NCI-H1930 (cell line): Measurements from ENCODE around the gene ARHGEF12.

Experiments used
- DNase-seq, 2 experiments: peaks; one replicate each; lab custom pipeline; 2025; lab: John Stamatoyannopoulos, UW

ARHGEF12 gene

DNA sequence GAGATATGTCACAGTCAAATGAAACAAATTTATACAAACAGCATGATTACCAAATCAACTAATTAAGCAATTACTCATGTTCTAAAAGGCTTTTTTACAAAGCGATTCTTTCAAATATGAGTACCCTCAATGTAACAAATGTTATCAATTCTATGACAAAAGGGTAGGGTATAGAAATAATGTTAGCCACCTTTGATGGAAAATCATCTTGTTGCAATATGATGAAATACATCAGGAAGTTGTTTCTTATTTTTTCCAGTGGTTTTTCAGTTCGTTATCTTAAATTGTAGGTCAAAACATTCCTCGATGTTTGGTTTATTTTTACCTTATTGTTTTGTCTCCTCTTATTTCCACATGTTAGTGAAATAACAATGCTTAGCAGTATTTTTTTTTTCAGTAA lies 6.5 kb downstream of the ARHGEF12 start:
- DNase-seq: no peak

DNA sequence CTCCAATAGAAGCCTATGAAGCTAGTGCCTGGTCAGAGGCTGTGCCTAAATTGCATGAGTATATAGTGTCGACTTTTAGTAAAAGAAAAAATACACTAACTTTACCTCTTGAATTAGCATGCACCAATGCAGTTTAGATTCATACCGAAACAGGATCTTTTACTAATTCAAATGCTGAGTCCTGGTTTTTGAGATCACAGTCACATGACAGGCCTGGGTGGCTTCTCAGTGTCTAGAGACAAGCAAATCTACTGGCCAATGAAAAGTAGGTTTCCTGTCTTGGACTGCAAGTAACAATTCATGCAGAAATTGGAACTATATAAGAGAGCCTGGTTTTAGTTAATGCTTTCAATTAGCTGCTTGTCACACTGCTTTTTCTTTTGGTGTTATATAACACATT lies 7.2 kb downstream of the ARHGEF12 start:
- DNase-seq: no peak

DNA sequence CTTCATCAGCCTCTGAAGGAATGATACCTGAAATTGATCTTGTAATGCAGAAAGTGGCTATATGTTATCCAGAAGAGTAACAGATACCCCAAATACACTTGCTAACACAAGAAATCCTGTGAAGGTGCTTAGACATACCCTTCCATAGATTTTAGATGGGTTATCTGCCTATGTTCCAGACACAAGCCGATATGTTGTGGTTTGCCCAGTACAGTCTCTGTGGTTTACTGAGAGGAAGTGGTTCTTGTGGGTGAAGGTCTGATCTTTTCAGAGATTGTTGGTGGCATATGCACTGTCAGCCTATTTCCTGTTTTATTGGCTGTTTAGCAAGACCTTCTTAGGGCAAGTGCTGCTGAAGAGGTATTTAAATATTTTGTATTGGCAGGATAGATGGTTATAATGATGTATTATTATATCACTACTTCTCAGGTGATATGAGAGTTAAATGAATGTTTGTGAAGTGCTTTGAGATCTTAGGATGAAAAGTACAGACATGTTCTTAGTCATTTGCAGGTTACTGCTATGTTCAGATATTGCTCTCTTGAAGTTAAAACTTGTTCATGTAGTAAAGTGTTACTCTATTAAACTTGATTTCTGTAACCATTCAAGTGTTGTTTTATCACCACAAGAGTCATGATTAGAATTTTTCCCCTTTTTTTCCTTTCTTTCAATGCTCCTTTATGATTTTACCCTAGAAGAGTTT lies 8.2 kb downstream of the ARHGEF12 start:
- no peak for DNase-seq

DNA sequence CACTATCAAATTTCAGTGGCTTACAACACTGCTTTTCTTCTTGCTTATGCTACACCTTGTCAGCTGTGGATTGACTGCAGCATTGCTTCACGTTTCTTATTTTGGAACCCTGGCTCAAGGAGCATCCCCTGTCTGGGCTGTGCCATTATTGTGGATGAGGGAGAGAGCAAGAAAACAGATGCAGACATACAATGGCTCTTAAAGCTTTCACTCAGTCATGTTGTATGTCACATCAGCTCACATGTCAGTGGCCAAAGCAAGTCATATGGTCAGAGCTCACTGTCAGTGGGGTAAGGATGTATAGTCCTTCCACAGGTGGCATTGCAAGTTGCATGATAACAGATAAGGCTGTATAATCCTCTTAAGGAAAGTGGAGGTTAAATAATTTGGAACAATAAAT lies 10.0 kb downstream of the ARHGEF12 start:
- DNase-seq: no peak

DNA sequence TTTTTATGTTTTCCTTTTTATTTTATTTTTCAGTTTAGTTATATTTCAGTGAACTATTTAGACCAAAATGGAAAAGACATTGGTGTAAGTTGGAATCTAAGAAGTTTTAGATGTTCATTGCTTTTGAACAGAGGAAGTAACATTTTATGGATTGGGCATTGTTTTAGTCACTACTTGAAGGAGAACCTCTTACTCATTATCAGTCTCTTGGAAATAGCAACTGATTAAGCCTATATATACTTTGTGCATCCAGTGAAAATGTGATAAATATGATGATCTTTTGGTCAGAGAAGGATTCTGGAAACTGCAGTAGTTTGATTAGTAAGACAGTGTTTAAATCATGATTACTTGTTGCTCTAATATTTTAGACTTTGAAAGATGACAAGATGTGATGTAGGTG lies 14.4 kb downstream of the ARHGEF12 start:
- no peak for DNase-seq

DNA sequence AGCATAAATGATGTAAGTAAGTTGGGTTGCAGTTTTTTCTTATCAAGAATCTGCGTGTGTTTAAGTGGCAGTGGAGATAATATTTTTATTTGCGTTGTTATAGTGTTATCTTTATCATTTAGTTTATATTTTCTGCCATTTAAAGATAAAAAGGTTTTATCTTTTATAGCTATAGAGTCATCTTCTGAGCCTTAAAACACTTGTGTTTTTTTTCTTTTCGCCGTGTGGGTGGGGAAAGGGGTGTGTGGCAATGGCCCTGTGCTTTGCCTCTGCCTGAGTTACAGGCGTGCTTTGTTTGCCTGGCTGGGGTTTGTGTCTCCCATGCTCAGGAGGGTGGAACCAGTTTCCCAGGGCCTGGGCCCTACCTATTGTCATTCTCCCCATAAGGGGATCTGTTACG lies 16.2 kb downstream of the ARHGEF12 start:
- no peak for DNase-seq

DNA sequence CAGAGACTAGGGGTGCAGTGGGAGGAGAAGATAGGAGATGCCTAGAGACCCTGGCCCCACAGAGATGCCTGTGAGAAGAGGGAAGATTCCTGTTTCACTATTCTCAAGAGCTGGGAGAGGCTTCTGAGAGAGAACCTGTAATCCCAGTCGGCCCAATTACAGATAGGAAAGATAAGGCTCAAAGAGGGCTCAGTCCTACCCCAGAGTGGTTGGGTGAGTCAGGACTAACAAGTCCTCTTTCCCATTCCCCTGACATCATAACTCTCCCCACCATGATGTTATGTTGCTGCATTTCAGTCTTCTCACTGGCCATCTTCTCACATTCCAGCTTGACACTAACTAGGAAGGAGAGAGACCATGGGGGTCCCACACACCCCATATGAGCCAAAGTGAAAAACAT lies 17.9 kb downstream of the ARHGEF12 start:
- DNase-seq: no peak

DNA sequence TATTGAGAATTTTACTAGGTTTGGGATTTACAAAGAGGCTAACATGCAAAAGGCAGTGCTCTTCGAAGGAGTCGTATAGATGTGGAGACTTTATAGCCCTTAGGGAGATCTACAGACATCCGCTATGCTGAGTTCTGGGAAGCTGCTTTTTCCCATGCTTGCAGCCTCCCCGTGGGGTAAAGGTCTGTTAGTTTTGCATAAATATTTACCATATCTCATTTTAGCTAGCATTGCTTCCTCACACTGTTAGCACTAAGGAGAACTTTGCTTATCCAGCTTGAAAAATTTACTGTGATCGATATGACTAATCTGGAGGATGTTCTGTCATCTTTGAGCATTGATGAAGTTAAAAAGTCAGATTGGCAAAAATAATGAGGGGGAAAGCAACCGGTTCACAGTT lies 18.6 kb downstream of the ARHGEF12 start:
- no peak for DNase-seq

DNA sequence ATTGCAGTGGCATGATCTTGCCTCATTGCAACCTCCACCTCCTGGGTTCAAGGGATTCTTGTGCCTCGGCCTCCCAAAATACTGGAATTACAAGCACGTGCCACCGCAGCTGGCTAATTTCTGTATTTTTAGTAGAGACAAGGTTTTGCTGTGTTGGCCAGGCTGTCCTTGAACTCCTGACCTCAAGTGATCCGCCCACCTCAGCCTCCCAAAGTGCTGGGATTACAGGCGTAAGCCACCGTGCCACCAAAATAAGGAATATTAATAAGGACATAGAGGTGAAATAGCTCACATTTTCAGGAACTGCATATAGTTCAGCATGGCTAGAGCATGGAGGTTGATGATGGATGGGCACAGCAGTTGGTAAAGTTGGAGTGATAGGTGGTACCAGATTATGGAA lies 21.4 kb downstream of the ARHGEF12 start:
- DNase-seq: no peak

DNA sequence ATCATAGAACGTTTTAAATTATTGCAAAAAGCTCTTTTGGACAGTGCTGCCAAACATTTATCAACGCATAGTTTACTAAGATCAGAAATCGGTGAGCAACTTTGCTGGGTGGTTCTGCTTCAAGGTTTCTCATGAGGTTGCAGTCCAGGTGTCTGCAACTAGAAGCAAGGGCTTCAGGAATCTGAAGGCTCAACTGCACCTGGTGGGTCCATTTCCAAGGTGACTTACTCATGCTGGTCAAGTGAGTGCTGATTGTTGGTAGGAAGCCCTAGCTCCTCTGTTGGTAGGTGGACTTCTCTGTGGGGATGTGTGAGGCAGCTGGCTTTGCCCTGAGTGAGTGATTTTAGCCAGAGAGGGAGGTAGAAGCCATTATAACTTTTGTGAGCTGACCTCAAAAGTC lies 22.5 kb downstream of the ARHGEF12 start:
- DNase-seq: no peak

DNA sequence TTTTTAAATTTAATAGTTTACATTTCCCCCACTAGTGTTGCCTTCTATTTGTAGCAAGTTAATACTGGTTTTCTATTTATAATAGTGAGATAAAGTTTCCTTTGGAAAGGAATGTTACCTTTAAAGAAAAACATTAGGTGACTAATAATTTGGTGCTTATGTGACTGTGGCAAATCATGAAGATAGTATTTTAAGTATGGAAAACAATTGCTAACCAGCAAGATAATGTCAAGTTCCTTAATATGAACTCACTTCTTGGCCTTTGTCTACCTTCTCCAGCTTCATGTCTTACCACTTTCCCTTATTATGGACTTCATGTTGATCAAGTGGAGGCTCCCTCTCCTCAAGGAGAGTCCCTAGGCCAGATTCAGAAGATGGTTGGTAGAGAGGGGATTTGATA lies 27.2 kb downstream of the ARHGEF12 start:
- no peak for DNase-seq

DNA sequence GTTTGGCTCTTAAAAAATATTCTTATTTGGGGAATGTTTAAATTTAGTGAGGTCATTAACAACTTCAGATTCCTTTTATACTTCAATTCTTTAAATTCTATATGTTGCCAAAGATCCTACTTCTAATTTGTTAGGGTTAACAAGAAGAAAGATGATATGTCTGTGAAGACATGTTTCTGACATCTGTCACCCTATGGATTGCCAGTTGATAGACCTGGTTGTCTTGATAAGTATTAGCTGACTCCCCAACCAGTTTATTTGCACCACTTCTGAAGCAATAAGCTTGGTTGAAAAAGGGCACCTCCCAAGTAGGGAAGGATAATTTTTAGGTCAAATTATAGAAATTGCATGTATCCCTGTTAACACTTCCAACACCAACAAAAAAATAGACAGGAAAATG lies 29.3 kb downstream of the ARHGEF12 start:
- no peak for DNase-seq

DNA sequence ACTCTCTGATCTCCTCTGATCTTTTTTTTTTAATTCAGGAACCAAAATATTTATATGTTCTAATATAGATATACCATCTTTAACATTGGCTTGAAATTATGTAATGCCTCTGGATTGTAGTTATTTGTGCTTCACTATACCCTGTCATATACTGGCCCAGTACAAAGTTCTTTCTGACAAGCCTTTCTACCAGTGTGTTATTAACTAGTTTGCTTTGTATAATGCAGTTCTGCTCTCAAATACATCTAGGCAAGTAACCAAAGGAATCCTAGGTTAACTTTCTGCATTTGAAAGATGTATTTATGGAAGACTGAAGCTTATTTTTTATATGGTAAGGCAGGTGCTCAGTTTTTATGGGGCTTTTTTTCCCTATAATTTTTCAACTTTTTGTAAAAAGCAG lies 36.1 kb downstream of the ARHGEF12 start:
- no peak for DNase-seq

DNA sequence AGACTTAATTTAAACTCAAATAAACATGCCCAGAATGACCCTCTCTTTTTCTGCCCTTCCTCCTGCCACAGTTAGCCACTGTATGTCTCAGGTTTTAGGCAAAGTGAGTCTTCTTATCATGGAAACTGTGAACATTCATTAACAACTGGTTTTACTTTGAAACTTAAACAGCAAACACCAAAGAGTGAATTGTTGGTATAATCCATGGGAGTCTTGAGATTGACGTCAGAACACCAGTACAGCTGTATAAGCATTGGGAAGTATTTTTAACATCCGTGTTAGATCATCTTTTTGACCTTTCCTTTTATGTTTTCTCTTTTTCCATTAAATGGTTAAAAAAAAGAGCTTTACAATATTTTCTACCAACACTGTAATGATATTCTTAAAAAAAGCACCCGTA lies 38.9 kb downstream of the ARHGEF12 start:
- DNase-seq: no peak

DNA sequence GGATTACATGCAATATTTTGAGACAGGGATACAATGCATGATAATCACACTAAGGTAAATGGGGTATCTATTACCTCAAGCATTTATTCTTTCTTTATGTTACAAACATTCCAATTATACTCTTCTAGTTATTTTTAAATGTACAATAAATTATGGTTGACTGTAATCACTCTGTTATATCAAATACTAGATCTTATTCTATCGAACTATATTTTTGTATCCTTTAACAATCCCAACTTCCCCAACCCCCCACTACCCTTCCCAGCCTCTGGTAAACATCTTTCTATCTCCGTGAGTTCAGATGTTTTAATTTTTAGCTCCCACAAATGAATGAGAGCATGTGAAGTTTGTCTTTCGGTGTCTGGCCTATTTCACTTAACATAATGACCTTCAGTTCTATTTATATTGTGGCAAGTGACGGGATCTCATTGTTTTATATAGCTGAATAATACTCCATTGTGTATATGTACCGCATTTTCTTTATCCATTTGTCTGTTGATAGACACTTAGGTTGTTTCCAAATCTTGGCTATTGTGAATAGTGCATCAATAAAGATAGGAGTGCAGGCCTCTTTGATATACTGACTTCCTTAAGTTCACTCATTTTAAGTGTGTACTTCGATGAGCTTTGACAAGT lies 40.5 kb downstream of the ARHGEF12 start:
- no peak for DNase-seq

DNA sequence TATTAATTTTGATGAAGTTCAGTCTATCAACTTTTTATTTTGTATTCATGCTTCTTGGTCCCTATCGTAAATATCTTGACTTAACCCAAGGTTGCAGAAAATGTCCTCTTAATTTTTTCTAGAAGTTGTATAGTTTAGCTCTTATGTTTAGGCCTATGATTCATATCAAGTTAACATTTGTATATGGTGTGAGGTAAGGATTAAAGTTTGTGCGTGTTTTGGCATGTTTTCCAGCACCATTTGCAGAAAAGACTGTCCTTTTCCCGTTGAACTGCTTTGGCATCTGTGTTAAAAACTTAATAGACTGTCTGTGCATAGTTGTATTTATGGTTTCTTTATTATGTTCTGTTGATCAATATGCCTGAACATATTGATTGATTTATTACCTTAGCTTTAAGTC lies 42.3 kb downstream of the ARHGEF12 start:
- no peak for DNase-seq

DNA sequence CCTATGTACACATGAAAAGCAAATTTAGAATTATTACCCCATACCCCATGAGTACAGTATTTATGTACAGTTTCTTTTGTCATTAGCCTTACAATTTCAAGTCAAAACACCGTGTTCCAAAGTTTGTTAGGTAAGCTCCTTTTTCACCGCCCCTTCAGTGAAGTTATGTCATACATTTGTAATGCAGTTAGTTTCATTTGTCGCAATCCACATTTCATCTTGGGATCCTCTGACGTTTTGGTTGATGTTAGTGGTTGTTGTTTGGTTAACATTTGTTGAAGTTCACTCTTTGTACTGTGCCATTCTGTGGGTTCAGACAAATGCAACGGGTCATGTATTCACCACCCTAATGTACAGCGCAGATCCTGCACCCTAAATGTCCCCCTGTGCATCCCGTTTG lies 45.2 kb downstream of the ARHGEF12 start:
- DNase-seq: no peak

DNA sequence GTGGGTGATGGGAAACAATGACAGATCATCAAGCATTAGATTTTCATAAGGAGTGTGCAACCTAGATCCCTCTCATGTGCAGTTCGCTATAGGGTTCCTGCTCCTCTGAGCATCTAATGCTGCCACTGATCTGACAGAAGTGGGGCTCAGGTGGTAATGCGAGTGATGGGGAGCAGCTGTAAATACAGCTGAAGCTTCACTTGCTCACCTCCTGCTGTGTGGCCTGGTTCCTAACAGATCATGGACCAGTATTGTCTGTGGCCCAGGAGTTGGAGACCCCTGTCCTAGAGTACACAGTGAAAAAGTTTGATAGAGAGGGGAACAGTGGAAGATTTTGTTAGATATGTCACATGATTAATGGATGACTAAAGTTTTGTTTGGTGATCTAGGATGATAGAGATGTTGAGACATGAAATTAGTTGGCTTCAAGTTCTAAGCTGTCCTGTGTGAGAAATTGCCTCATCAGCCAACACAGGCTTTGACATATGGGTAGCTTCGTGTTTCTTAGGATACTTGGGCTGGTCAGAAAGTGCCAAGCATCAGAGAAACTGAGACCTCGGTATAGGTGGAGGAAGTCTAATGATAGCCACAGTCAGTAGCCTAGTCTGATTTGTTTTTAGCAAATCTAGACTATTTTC lies 47.4 kb downstream of the ARHGEF12 start:
- no peak for DNase-seq

DNA sequence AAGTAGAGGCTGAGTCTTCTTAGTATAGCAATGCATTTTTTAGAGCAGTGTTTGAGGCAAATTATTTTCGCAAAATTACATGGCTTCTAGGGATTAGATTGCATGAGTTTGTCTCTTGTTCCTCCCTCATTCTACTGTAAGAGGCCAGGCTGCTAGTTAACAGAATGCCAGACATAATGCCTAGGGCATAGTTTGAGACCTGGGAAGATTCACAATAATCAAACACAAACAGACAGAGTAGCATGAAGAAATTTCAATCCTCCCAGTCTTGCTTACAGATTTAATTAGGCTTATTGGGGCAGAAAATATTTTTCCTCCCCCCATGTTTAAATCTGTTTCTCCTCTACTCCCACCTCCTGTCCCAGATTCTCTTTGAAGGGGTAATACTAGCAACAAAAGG lies 48.3 kb downstream of the ARHGEF12 start:
- DNase-seq: no peak

DNA sequence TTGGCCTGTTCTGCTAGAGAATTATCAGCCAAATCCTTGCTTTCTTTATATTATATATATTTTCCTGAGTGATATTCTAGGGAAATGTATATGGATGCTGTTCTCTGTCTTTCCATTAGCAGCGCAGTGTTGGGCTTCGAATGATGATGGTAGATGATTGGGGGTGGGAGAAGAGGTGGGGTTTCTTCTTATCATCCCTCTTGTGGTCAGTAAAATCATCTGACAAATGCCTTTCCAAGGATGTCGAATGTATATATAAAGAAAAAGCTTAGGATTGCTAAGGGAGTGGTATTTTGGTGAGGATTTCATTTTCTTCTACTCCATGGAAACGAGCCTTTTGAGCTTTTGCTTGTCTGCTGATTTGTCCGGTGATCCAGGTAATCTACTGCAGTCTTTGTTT lies 48.9 kb downstream of the ARHGEF12 start:
- DNase-seq: no peak

DNA sequence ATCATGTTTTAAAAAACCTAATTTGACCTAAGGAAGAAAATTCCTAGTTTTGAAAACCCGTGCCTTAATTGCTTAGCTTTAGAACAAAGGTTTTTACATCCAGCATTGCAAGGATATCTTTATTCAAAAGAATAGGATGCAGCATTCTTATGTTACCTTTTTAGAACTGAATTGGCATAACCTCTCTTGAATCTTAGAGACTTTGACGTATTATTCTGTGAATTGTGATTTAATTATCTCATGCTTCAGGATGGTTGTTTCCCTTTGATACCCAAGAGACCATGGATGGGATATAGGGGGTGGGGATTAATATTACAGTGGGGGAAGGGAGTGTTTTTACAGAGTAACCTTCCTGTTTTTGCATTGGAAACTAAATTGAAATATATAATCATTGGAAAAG lies 49.4 kb downstream of the ARHGEF12 start:
- no peak for DNase-seq

DNA sequence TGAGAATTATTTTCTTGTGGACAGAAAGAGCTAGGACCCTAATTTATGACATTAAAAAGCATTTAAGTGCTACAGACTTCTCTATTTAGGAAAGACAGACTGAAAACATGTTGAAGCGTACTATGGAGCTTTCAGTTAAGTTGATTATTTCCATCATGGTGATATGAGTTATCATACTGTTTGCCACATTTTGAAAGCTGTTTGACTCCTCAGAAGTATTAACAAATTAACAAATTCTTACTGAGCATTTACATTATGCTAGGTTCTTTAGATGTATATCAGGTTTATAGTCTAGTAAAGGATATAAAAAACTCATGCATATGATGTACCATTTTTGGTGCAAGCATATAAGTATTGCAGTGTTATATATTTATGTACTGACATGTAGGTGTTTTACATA lies 50.1 kb downstream of the ARHGEF12 start:
- no peak for DNase-seq

DNA sequence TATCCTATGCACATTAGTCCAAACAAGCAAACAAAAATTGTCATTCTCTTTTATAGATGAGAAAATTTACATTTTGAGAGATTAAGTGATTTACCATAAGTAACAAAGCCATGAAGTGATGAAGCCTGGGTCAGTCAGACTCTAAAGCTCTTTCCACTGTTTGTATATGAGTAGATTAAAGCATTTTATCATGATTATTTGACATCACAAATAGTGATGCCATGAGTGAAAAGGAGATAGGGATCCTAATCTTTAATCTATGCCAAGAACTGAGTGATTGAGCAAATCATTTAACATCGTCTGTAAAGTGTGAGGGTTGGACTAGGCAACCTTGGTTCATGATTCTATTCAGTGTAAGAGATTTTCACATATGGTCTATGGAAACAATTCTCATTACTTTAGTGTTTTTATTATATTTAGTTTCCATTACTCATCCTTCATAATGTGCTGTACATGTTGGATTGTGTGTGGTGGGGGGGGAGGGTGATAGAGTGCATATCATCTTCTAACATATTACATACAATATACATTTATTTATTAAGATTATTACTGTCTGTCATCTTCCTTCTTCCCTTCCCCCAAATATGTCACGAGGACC lies 50.7 kb downstream of the ARHGEF12 start:
- no peak for DNase-seq
